ENCODE data around the gene GFOD1.

The GFOD1 gene

DNA sequence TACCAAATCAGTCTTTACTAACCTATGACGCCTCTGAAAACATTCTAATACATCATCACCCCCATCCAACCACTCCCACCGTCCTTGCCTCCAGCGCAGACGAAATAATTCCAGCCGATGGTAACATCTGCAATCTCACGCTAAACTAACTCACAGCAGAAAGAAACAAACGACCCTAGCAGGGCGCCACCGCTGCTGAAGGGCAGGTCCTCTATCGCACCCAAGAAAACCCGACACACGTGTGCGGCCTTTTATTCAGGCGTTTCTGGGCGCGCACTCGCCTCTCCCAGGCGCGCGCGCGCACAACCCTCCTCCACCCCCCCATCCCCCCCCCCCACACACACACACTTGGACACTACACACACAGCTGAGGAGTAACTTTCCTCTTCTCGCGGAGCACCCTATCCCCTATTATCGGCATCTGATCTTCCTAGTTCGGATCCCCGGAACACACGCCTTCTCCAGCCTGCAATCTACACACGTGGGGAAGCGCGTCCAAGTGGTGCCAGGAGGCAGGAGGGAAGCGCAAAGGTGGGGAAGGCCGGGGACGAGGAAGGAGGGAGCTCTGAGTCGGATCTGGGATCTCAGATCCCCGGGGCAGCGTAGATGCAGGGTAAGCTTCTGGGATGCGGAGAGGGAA is 1.4 kb downstream of the GFOD1 start:
- DNase-seq (ENCODE audit: low read depth) = peak; percentile 48
- H3K4me3 ChIP-seq (ENCODE audit: low read depth, low read length) = peak overlapping the region; percentile 71
- no peak for TF ChIP-seq CTCF (conservative IDR thresholded peaks at IDR 0.05; ENCODE audit: low read depth, low read length)

DNA sequence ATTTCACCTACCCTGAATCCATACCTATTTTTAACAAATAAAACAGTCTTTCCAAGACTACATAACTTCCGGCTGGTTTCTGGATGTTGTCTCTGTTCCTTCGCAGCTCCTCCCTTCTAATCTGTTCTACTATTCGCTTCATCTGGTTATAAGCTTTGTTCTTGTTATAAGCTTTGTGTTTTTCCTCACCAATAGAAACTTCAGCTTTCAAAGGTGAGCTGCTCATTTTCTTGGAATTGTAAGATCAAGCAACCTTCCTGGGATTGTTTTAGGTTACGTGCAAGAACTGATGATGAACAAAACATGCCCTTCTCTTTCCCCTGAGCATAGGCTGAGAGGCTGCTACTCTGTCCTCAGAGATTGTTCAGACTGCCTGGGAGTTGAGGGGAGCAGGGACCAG is 2.1 kb downstream of the GFOD1 start:
- no peak for DNase-seq (ENCODE audit: low read depth)
- no peak for TF ChIP-seq CTCF (conservative IDR thresholded peaks at IDR 0.05; ENCODE audit: low read depth, low read length)
- peak overlapping the region; percentile 71 for H3K4me3 ChIP-seq (ENCODE audit: low read depth, low read length)

DNA sequence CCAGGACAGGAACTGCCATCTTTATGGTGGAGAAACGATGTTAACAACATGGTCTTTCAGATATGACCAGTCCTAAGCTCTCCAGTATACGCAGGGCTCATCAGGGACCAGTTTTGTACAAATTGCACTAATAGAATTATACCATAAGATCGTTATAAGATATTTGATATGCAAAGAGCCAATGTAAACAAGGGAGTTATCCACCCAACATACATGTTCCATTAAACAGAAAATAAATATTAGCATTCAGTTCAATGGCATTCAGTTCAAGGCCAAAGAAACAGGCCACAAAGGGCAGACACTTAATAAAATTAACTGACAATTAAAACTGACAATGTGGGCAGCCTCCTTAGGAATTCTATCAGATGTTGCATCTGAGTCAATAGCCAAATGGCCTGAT is 2.6 kb downstream of the GFOD1 start:
- no peak for TF ChIP-seq CTCF (conservative IDR thresholded peaks at IDR 0.05; ENCODE audit: low read depth, low read length)
- DNase-seq (ENCODE audit: low read depth) = no peak
- H3K4me3 ChIP-seq (ENCODE audit: low read depth, low read length) = no peak overlapping the region

GRCh38 chr6:13484138-13484708 is 3.2 kb downstream of the GFOD1 start:
- H3K4me3 ChIP-seq (ENCODE audit: low read depth, low read length) = no peak overlapping the region
- no peak for DNase-seq (ENCODE audit: low read depth)
- no peak for TF ChIP-seq CTCF (conservative IDR thresholded peaks at IDR 0.05; ENCODE audit: low read depth, low read length)

- TF ChIP-seq CTCF (conservative IDR thresholded peaks at IDR 0.05; ENCODE audit: low read depth, low read length) = no peak
- DNase-seq (ENCODE audit: low read depth) = no peak
- H3K4me3 ChIP-seq (ENCODE audit: low read depth, low read length) = no peak overlapping the region
Observed at GRCh38 chr6:13480631-13481501, 6.5 kb downstream of the GFOD1 start.

GRCh38 chr6:13479971-13480434 is 7.4 kb downstream of the GFOD1 start:
- no peak for TF ChIP-seq CTCF (conservative IDR thresholded peaks at IDR 0.05; ENCODE audit: low read depth, low read length)
- H3K4me3 ChIP-seq (ENCODE audit: low read depth, low read length) = no peak overlapping the region
- no peak for DNase-seq (ENCODE audit: low read depth)

All from choroid plexus epithelial cell (primary cell).